ENCODE data around the gene SLC24A2. TPM values are rescaled to one million over a fixed set of nuclear protein-coding genes. Genes with fewer than 3 reads are reported as not detected.
"Not testable (repeated sequence)": the region's sequence is repeated elsewhere in the genome, so short reads cannot be mapped to it uniquely, and the experiment has no call there.

Gene SLC24A2
- under 1 TPM in 1 of 2 donors, not detected in 1; 0.13 TPM for total RNA-seq

DNA sequence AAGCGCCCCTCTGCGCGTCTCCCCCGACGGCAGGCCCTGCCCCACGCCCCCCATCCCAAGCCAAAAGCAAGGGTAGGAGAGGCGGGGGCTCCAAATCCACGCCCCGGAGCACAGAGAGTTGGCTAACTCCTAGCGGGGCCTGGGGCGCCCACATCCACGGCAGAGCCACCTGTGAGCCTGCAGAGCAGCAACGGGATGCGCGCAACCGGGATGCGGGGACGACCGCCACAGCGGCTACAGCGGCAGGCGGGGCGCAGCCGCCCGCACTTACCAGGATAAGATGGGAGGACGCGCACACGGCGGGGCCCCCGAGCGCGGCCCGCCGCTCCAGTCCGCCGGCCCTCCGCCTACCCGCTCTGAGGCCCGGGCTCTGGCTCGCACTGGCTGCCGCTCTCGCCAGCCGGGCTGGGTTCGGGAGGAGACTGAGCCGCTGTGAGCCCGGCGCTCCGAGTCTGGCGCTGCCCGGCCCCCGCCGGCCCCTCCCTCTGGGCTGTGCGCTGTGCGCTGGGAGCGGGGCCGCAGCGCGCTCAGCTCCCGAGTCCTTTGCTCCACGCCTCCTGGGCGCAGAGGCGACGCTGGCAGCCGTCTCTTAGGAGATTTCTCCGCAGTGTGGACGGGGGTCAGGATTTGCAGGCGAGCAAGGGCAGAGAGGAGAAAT, at the start of gene SLC24A2:
SLC24A2 (minus strand) TSS at position 424 of the 658 bp plus-strand sequence.
- H3K36me3 Mint-ChIP-seq (ENCODE audit: low read depth) = no peaks in the 10 kb centered on the region
- H3K4me3 Mint-ChIP-seq = no peak within 1 kb of the TSS
- no peak within 1 kb of the TSS for H3K27ac Mint-ChIP-seq
- H3K4me1 Mint-ChIP-seq = no peaks in the 10 kb centered on the region
- no peaks in the 10 kb centered on the region for H3K9me3 Mint-ChIP-seq
- ATAC-seq (replicated peaks) = no peak
- peaks cover 25% of the 10 kb centered on the region for H3K27me3 Mint-ChIP-seq

DNA sequence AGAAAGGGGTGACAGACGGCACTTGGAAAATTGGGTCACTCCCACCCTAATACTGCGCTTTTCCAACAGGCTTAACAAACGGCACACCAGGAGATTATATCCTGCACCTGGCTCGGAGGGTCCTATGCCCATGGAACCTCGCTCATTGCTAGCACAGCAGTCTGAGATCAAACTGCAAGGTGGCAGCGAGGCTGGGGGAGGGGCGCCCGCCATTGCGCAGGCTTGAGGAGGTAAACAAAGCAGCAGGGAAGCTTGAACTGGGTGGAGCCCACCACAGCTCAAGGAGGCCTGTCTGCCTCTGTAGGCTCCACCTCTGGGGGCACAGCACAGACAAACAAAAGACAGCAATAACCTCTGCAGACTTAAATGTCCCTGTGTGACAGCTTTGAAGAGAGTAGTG, 44.5 kb upstream of the SLC24A2 start:
- H3K4me1 Mint-ChIP-seq; H3K27me3 Mint-ChIP-seq; H3K9me3 Mint-ChIP-seq; H3K27ac Mint-ChIP-seq; H3K36me3 Mint-ChIP-seq (ENCODE audit: low read depth); ATAC-seq (replicated peaks); H3K4me3 Mint-ChIP-seq: not testable (repeated sequence)

DNA sequence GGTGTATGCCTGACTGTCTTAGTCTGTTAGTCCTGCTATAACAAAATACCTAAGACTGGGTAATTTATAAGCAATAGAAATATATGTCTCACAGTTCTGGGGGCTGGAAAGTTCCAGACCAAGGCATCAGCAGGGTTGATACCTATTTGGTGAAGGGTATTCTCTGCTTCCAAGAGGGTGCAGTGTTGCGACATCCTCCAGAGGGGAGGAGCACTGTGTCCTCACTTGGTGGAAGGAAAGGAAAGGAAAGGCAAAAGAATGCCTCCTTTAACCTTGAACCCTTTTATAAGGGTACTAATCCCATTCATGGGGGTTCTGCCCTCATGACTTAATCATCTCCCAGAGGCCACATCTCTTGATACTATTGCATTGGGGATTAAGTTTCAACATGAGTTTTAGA, 42.0 kb upstream of the SLC24A2 start:
- peaks cover 7% of the 10 kb centered on the region for H3K27me3 Mint-ChIP-seq

DNA sequence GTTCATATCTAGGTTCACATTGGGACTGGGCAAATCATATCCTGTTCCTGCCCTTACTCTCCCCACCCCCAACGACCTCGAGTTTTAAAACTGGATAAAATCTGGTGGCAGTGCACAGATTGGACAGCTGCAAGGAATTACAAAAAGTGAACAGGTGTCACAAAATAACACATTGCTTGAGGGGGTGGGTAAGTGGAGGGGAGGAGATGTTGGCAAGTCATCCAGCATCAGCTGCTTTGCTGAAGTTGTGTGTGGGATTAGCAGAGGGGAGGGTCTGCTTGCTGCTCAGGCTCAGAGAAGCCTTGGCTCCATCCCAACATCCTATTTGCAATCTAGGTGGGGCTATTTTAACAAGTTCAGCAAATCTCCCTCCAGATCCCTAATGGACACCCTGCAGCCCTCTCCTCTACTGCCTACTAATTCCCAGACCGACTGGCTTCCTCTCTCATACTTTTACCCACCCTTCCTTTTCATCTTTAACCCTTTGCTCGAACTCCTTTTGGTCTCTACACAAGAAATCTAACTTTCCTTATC, 39.8 kb upstream of the SLC24A2 start:
- Mint-ChIP-seq H3K36me3 (ENCODE audit: low read depth) (no peaks in the 10 kb centered on the region), H3K27ac (no peak overlapping the region), H3K9me3 (no peaks in the 10 kb centered on the region), H3K4me3 (no peak overlapping the region), H3K4me1 (no peaks in the 10 kb centered on the region), H3K27me3 (peaks cover 7% of the 10 kb centered on the region)
- ATAC-seq (replicated peaks) = no peak

More for the DNA sequence above, 42.0 kb upstream of the SLC24A2 start:
- H3K4me3 Mint-ChIP-seq = no peak overlapping the region
- H3K27ac Mint-ChIP-seq = no peak overlapping the region
- no peak for ATAC-seq (replicated peaks)
- H3K36me3 Mint-ChIP-seq (ENCODE audit: low read depth) = no peaks in the 10 kb centered on the region
- no peaks in the 10 kb centered on the region for H3K4me1 Mint-ChIP-seq
- no peaks in the 10 kb centered on the region for H3K9me3 Mint-ChIP-seq

DNA sequence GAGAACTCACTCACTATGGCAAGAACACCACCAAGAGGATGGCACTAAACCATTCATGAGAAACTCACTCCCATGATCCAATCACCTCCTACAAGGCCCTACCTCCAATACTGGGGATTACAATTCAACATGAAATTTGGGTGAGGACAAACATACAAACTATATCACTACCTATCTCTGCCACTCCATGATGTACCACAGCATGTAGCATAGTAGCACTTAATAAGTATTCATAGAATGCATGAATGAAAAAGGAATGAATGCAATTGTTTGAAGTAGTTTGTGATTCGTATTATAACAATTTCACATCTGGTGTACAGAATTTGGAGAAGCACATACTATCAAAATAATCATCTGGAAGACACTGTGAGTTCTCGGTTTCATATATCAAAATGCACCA, 27.9 kb upstream of the SLC24A2 start:
- no peak for ATAC-seq (replicated peaks)
- H3K9me3 Mint-ChIP-seq = peaks cover 11% of the 10 kb centered on the region
- peaks cover 5% of the 10 kb centered on the region for H3K27me3 Mint-ChIP-seq
- H3K4me1 Mint-ChIP-seq = no peaks in the 10 kb centered on the region
- H3K36me3 Mint-ChIP-seq (ENCODE audit: low read depth) = no peaks in the 10 kb centered on the region
- H3K27ac Mint-ChIP-seq = no peak overlapping the region
- no peak overlapping the region for H3K4me3 Mint-ChIP-seq

DNA sequence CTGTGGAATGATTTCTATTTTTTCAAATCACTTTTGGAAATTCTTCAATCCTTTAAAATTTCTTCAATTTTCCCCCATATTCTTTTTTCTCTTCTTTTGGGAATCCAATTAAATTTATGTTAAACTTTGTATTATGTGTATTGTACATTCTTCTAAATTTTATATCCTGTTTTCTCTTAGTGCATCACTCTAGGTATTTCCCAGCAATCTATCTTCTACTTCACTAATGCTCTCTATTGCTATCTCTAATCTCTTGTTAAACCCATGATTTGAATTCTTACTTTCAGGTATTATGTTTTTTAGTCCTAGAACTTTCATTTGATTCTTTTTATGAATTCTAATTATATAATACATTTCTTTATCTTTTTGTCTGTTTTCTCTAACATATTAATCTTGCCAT, 23.4 kb upstream of the SLC24A2 start:
- peaks cover 11% of the 10 kb centered on the region for H3K9me3 Mint-ChIP-seq
- peaks cover 16% of the 10 kb centered on the region for H3K27me3 Mint-ChIP-seq
- ATAC-seq (replicated peaks) = no peak
- H3K27ac Mint-ChIP-seq = no peak overlapping the region
- H3K4me3 Mint-ChIP-seq = no peak overlapping the region
- no peaks in the 10 kb centered on the region for H3K36me3 Mint-ChIP-seq (ENCODE audit: low read depth)
- peaks cover 3% of the 10 kb centered on the region for H3K4me1 Mint-ChIP-seq

DNA sequence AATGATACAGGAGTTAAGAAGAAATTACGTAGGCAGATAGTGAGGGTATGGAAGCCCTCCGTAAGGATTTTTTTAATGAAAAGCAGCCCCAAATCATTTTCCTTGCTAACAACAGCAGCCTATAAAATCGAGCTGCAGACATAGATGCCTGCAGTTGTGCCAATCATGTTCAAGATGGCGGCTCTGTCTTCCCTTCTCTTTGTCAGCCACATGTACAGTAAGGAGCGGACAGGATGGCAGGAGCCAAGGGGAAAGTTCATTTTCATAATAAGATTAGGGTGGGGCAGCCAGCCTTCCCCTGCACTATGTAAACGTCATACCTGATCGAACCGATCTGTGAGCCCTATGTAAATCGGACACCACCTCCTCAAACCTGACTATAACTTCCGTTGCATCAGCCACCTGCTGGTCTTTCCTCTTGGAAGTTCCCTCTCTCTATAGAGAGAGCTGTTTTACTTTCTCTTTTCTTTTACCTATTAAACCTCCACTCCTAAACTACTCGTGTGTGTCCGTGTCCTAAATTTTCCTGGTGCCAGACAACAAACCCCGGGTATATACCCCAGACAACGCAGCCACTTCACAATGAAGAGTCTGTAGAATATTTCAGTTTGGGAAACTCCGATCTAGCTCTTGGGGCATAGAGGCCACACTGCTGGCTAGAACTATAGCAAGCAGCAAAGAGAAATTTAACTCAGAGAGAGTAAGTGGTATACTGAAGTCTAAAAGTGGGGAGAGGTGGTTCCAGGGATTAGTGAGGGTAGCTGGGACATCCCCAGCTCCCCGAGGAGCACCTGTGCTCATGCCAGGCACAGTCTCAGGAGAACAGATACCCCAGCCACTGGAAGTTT, 20.8 kb upstream of the SLC24A2 start:
- no peaks in the 10 kb centered on the region for H3K36me3 Mint-ChIP-seq (ENCODE audit: low read depth)
- peaks cover 4% of the 10 kb centered on the region for H3K9me3 Mint-ChIP-seq
- peaks cover 22% of the 10 kb centered on the region for H3K27me3 Mint-ChIP-seq
- H3K27ac Mint-ChIP-seq = no peak overlapping the region
- H3K4me3 Mint-ChIP-seq = no peak overlapping the region
- no peak for ATAC-seq (replicated peaks)
- peaks cover 5% of the 10 kb centered on the region for H3K4me1 Mint-ChIP-seq

DNA sequence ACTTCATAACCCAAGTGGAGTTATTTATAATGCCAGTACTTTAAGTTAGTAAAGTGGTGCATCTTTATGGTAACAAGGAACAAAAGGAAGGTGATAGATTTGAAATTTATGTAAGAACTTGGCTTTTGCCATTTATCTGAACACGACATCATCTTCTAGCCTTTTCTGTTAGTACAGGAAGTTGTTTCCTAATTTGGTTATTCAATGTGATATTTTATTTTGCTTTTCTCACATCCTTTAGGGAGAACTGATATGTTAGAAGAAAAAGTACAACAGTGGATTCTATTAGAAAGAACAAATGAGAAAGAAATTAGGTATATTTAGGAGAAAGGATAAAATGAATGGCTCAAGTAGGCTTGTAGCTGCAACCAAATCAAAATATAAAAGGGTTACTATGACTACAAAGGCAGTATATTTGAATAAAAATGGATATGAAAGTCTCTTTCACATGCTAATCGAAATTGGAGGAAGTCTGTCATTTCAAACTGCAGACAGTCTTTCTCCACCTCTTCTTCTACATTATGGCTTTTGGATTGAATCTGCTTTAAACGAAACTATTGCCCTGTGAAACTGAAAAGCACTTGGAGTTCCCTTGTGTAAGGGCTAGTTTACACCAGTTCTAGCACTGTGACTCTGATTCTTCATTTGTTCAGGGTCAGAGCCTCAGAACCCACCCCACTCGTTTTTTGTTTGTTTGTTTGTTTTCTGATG, 18.5 kb upstream of the SLC24A2 start:
- Mint-ChIP-seq H3K27me3 (peaks cover 19% of the 10 kb centered on the region), H3K36me3 (ENCODE audit: low read depth) (no peaks in the 10 kb centered on the region), H3K4me3 (no peak overlapping the region), H3K27ac (no peak overlapping the region), H3K4me1 (peaks cover 5% of the 10 kb centered on the region), H3K9me3 (no peaks in the 10 kb centered on the region)
- no peak for ATAC-seq (replicated peaks)

DNA sequence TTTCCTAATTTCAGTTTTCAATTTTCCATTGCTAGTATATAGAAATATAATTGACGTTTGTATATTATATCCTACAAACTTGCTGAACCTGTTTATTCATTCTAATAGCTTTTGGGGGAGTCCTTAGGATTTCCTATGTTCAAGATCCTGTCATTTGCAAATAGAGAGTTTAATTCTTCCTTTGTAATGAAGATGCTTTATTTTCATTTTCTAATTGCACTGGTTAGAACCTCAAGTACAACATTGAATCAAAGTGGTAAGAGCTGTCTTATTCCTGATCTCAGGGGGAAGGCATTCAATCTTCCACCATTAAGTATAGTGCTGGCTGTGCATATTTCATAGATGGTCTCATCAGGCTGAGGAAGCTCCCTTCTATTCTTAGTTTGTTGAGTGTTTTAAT, 15.6 kb upstream of the SLC24A2 start:
- Mint-ChIP-seq H3K9me3 (no peaks in the 10 kb centered on the region), H3K27me3 (peaks cover 15% of the 10 kb centered on the region), H3K4me1 (peaks cover 5% of the 10 kb centered on the region), H3K4me3 (no peak overlapping the region), H3K36me3 (ENCODE audit: low read depth) (no peaks in the 10 kb centered on the region), H3K27ac (no peak overlapping the region)
- no peak for ATAC-seq (replicated peaks)

DNA sequence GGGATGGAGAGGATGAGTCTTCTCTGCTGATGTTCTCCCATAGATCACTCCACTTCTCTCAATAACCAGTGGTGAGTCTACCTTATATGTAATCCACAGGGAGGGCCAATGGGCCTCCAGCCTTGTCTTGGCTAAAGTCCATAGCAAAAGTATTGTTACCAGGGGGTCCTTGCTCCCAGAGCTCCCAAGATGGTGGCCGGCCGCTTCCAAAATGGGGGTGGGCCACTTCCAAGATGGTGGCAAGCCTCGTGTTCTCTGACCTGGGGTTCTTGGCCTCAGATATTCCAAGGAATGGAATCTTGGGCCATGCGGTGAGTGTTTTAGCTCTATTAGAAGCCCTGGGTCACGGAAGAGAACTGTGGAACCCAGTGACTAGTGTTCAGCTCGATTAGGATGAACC, 12.0 kb upstream of the SLC24A2 start:
- Mint-ChIP-seq H3K27me3 (no peaks in the 10 kb centered on the region), H3K36me3 (ENCODE audit: low read depth) (no peaks in the 10 kb centered on the region), H3K27ac (no peak overlapping the region), H3K4me1 (no peaks in the 10 kb centered on the region), H3K4me3 (no peak overlapping the region), H3K9me3 (no peaks in the 10 kb centered on the region)
- no peak for ATAC-seq (replicated peaks)

DNA sequence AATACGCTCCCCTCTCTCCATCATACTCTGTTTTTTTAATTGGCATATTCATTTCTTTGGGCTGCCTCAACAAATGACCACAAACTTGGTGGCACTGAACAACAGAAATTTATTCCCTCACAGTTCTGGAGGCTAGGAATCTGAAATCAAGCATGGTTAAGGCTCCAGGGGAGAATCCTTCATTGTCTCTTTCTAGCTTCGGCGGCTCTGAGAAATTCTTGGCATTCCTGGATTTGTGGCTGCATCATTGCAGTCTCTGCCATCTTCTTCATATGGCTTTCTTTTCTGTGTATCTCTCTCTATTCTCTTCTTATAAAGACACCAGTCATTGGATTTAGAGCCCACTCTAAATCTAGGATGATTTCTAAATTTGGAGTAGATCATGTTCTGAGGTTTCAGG, 10.9 kb upstream of the SLC24A2 start:
- Mint-ChIP-seq H3K36me3 (ENCODE audit: low read depth) (no peaks in the 10 kb centered on the region), H3K4me3 (no peak overlapping the region), H3K27ac (no peak overlapping the region), H3K9me3 (no peaks in the 10 kb centered on the region), H3K4me1 (no peaks in the 10 kb centered on the region), H3K27me3 (no peaks in the 10 kb centered on the region)
- no peak for ATAC-seq (replicated peaks)

DNA sequence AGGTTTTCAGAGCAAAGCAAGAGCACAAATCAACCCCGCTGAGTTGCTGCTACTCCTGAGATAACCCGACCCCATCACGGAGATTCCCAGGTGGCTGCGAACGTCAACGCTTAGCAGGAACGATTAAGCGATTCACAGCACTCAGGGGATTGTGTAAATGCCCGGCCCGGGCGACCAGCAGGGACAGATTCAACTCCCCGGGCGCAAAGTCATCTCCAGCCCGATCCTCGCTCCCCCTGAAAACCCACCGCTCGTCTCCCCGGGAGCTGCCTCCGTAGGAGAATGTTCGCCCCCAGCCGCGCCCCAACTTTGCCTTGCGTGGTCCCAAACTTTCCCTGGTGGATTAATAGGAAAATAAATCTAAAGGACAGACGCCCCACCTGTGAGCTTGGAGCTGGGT, 685 bp downstream of the SLC24A2 start:
- H3K4me1 Mint-ChIP-seq = no peaks in the 10 kb centered on the region
- H3K27ac Mint-ChIP-seq = no peak overlapping the region
- ATAC-seq (replicated peaks) = no peak
- H3K27me3 Mint-ChIP-seq = peaks cover 25% of the 10 kb centered on the region
- H3K9me3 Mint-ChIP-seq = no peaks in the 10 kb centered on the region
- no peaks in the 10 kb centered on the region for H3K36me3 Mint-ChIP-seq (ENCODE audit: low read depth)
- no peak overlapping the region for H3K4me3 Mint-ChIP-seq

DNA sequence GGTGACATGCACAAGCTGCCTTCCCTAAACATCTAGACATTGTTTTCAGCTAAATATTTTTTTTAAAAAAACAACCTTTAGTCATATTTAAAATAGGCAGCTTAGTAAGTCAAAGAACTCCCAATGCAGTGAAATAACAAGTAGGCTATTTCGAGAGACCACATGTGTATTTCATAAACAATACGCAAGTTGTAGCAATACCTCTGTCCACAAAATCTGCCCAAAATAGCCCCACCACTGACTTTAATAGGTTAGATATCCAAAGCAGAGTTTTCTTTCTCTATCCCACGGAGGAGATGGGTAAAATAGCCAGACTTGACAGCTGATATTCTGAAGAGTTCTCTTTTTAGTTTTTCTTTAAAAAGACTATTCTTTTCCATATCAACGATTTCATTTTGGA, 1.2 kb downstream of the SLC24A2 start:
- Mint-ChIP-seq H3K9me3 (no peaks in the 10 kb centered on the region), H3K27me3 (peaks cover 25% of the 10 kb centered on the region), H3K27ac (no peak overlapping the region), H3K4me3 (no peak overlapping the region), H3K36me3 (ENCODE audit: low read depth) (no peaks in the 10 kb centered on the region), H3K4me1 (no peaks in the 10 kb centered on the region)
- ATAC-seq (replicated peaks) = no peak

DNA sequence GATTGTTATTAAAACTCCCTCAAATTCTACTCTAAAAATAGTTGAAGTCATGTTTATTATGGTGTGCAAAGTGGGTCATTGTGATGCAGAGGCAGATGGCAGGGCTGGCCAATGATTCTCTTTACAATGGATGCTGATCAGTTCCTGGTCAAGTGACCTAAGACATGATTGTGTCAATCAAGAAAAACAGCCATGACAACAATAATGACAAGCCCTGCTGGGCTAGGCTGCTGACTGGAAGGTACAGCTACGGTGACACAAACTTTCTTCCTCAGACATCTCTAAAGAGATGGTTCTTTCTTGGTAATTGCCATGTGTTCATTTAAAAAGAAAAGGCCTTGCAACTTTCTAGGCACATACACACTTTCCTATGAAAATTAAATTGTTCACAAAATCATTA, 3.6 kb downstream of the SLC24A2 start:
- Mint-ChIP-seq H3K27me3 (peaks cover 26% of the 10 kb centered on the region), H3K4me3 (no peak overlapping the region), H3K36me3 (ENCODE audit: low read depth) (no peaks in the 10 kb centered on the region), H3K27ac (no peak overlapping the region), H3K4me1 (no peaks in the 10 kb centered on the region), H3K9me3 (no peaks in the 10 kb centered on the region)
- no peak for ATAC-seq (replicated peaks)
